Measurements from ENCODE around the gene EIF5B. TPM values are rescaled to one million over a fixed set of nuclear protein-coding genes. Genes with fewer than 3 reads are reported as not detected.

The EIF5B gene
- total RNA-seq, 1 experiment from 2014 or later, result 79.5 TPM

DNA sequence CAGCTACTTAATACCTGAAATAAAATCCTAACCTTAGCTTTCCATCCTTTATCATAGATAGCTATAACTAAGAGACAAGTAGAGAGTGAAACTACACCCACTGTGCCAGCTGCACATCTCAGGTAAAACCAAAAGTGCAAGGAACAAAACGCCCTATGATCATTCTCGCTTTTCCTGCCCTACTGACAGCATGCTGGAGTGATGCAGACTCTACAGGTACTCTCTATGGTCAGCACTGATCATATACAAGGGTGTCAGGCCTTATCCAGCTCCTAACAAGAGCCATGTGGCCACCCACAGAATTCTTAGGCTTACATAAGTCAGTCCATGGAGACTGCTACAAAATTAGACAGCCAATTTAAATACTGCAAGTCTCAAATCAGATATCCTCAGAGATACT is 107.0 kb downstream of the EIF5B start:
- H3K9me3 Mint-ChIP-seq (ENCODE audit: unreplicated experiment), result no peaks in the 10 kb centered on the region
- H3K4me1 Mint-ChIP-seq (ENCODE audit: low read depth, unreplicated experiment), result no peaks in the 10 kb centered on the region
- Histone ChIP-seq H3K4me3 (ENCODE audit: low read depth, low read length) (no peak overlapping the region), H3K4me1 (no peaks in the 10 kb centered on the region), H3K27me3 (replicated peaks; ENCODE audit: control insufficient read depth, insufficient read depth, low read length) (no peaks in the 10 kb centered on the region), H3K9me3 (no peaks in the 10 kb centered on the region), H3K36me3 (ENCODE audit: control insufficient read depth, insufficient read depth, low read length) (no peaks in the 10 kb centered on the region)
- no peak for DNase-seq
- CTCF ChIA-PET, result no interaction called here
- no peak for TF ChIP-seq CTCF (IDR thresholded peaks at IDR 0.05; ENCODE audit: insufficient read depth in 1 of 2, low read depth in 1 of 2, low read length in 1 of 2, severe bottlenecking in 1 of 2, unreplicated experiment in 1 of 2)
- intact Hi-C loops (cut with micrococcal nuclease; ENCODE audit: unreplicated experiment), result no loop called here
- peaks cover 39% of the 10 kb centered on the region for H3K36me3 Mint-ChIP-seq (ENCODE audit: insufficient read depth, unreplicated experiment)
- H3K27ac Mint-ChIP-seq (ENCODE audit: unreplicated experiment), result no peak overlapping the region
- H3K27me3 Mint-ChIP-seq (ENCODE audit: insufficient read depth, unreplicated experiment), result no peaks in the 10 kb centered on the region
- POLR2A ChIA-PET, result no interaction called here
- BruUV-seq (replicated peaks), result no TSS peak
- H3K4me3 Mint-ChIP-seq (ENCODE audit: unreplicated experiment), result no peak overlapping the region

- Mint-ChIP-seq H3K36me3 (ENCODE audit: insufficient read depth, unreplicated experiment) (peaks cover 37% of the 10 kb centered on the region), H3K27me3 (ENCODE audit: insufficient read depth, unreplicated experiment) (no peaks in the 10 kb centered on the region), H3K4me3 (ENCODE audit: unreplicated experiment) (no peak overlapping the region), H3K4me1 (ENCODE audit: low read depth, unreplicated experiment) (no peaks in the 10 kb centered on the region), H3K9me3 (ENCODE audit: unreplicated experiment) (no peaks in the 10 kb centered on the region), H3K27ac (ENCODE audit: unreplicated experiment) (no peak overlapping the region)
- ChIA-PET CTCF (no interaction called here), POLR2A (no interaction called here)
- intact Hi-C loops (cut with micrococcal nuclease; ENCODE audit: unreplicated experiment), result no loop called here
- Histone ChIP-seq H3K36me3 (ENCODE audit: control insufficient read depth, insufficient read depth, low read length) (no peaks in the 10 kb centered on the region), H3K4me3 (ENCODE audit: low read depth, low read length) (no peak overlapping the region), H3K4me1 (no peaks in the 10 kb centered on the region), H3K9me3 (no peaks in the 10 kb centered on the region), H3K27me3 (replicated peaks; ENCODE audit: control insufficient read depth, insufficient read depth, low read length) (no peaks in the 10 kb centered on the region)
- TF ChIP-seq CTCF (IDR thresholded peaks at IDR 0.05; ENCODE audit: insufficient read depth in 1 of 2, low read depth in 1 of 2, low read length in 1 of 2, severe bottlenecking in 1 of 2, unreplicated experiment in 1 of 2), result no peak
- no TSS peak for BruUV-seq (replicated peaks)
- no peak for DNase-seq
Observed at GRCh38 chr2:99445065-99445464, 107.9 kb downstream of the EIF5B start.

DNA sequence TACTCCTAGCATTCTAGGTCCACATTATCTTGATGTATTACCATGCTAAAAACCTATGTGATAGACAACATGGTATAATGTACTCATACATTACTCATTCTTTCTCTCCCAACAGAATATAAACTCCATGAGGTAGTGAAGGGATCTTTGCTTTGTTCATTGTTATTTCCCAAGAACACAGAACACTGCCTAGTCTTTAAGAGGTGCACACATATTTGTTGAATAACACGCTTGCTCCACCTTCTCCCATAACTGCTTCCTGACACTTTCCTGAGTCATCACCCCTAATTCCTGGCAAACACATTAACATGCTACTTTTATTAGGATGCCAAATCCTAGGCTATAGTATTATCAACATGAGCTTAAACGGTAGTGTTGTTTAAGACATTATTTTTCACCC is 111.4 kb downstream of the EIF5B start:
- CTCF ChIA-PET, result no interaction called here
- intact Hi-C loops (cut with micrococcal nuclease; ENCODE audit: unreplicated experiment), result no loop called here

More for the DNA sequence above, 111.4 kb downstream of the EIF5B start:
- Histone ChIP-seq H3K9me3 (0 out of 2 replicates have a peak, but pooled peaks cover 2% of the 10 kb centered on the region), H3K27me3 (replicated peaks; ENCODE audit: control insufficient read depth, insufficient read depth, low read length) (no peaks in the 10 kb centered on the region), H3K4me1 (no peaks in the 10 kb centered on the region), H3K4me3 (ENCODE audit: low read depth, low read length) (no peak overlapping the region), H3K36me3 (ENCODE audit: control insufficient read depth, insufficient read depth, low read length) (no peaks in the 10 kb centered on the region)
- TF ChIP-seq CTCF (IDR thresholded peaks at IDR 0.05; ENCODE audit: insufficient read depth in 1 of 2, low read depth in 1 of 2, low read length in 1 of 2, severe bottlenecking in 1 of 2, unreplicated experiment in 1 of 2), result no peak
- Mint-ChIP-seq H3K4me1 (ENCODE audit: low read depth, unreplicated experiment) (no peaks in the 10 kb centered on the region), H3K27ac (ENCODE audit: unreplicated experiment) (no peak overlapping the region), H3K27me3 (ENCODE audit: insufficient read depth, unreplicated experiment) (no peaks in the 10 kb centered on the region), H3K36me3 (ENCODE audit: insufficient read depth, unreplicated experiment) (peaks cover 42% of the 10 kb centered on the region), H3K9me3 (ENCODE audit: unreplicated experiment) (no peaks in the 10 kb centered on the region), H3K4me3 (ENCODE audit: unreplicated experiment) (no peak overlapping the region)
- no peak for DNase-seq
- BruUV-seq (replicated peaks), result no TSS peak
- POLR2A ChIA-PET, result no interaction called here

All from Caco-2 (cell line).